NCI-H526 treated with DMSO at 0.1 percent for 48 hours (cell line): ENCODE data around the gene FANCD2.
A peak's percentile ranks its signal among the peaks of the same experiment; 100 is the strongest.
"Not testable (repeated sequence)": the region's sequence is repeated elsewhere in the genome, so short reads cannot be mapped to it uniquely, and the experiment has no call there.

ENCODE experiments used
- DNase-seq: peaks from one replicate; lab custom pipeline; 2025; lab: John Stamatoyannopoulos, UW

Gene FANCD2

DNA sequence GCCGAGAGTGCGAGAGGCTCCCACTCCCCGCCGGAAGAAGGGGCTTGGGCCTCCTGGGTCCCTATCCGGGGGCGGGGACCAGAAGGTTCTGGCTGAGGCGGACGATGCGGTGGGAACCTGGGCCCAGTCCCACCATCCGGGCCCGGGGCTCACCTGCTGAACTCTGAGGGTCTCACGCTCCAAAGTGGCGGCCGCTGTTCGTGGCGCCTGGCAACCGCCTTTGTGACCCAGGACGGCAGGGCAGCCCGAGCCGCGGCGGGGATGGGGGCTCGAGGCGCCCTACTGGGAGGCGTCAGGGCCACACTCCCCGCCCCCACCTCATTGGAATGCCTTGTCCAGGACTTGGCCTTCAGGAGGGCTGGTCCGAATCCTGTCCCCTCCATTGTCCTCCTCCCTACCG is 81.9 kb downstream of the FANCD2 start, which contains the start of gene FANCD2OS:
FANCD2OS (minus strand) TSS at position 165 of the 400 bp plus-strand sequence. CDS start 3,481 bp downstream, outside the sequence.
- no peak for DNase-seq

DNA sequence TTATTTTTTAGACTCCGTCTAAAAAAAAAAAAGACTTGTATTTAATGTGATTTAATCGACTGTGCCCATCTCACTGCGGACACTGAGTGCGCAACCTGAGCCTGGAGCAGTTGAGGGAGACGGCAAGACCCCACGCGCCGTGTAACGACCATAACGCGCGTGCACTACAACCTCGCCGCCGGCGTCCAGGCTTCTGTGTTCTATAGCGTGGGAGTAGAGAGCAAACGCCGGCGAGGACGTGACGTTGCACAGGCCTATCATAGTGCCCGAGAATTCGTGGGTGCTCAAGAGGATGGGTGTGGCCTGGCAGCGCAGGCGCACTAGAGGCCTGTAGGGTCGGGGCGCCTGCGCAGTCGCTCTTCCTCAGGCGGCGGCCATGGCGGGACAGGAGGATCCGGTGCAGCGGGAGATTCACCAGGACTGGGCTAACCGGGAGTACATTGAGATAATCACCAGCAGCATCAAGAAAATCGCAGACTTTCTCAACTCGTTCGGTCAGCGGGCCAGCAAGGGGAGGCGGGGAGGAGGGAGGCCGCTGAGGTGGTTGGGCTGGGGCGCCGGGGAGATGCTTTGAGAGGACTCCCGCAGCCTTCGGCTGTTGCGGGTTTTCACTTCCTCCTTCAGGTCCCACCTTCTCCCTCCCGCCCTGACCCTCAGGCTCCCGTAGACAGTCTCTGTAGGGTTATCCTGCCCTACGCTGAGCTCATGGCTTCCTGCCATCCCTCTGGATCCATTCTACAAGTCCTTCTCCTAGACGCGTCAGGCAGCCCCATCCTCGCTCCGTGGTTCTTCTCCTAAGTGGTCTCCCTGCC is 89.3 kb downstream of the FANCD2 start, which contains the start of gene BRK1:
BRK1 (plus strand) TSS at position 350 of the 812 bp plus-strand sequence; CDS start at position 377, 27 bp downstream.
- DNase-seq = peak; percentile 89

DNA sequence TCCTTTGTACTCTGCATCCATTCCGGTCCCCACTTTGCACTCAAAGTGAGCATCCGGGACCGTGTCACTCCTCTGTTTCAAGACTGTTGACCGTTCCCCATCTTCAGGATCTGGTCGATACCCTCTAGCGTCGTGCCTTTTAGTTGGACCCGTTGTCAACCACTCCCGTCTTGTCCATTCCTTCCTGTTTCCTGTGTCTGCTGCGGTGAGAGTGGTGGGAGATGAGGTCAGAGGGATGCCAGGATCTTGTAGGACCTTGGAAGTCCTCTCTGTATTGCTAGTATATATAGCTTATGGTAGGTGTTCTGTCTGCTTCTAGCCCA is 89.9 kb downstream of the FANCD2 start:
- no peak for DNase-seq

DNA sequence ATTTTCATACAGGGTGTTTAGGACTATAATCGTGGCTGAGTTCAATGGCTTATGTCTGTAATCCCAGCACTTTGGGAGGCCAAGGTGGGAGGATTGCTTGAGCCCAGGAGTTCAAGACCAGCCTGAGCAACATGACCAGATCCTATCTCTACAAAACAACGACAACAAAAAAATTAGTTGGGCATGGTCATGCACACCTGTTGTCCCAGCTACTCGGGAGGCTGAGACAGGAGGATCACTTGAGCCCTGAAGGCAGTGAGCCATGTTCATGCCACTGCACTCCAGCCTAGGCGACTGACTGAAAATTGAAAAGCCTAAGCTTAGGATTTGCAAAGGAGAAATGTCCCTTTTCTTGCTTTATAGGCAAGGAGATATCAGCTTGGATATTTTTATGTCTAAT is 90.7 kb downstream of the FANCD2 start:
- DNase-seq = no peak

DNA sequence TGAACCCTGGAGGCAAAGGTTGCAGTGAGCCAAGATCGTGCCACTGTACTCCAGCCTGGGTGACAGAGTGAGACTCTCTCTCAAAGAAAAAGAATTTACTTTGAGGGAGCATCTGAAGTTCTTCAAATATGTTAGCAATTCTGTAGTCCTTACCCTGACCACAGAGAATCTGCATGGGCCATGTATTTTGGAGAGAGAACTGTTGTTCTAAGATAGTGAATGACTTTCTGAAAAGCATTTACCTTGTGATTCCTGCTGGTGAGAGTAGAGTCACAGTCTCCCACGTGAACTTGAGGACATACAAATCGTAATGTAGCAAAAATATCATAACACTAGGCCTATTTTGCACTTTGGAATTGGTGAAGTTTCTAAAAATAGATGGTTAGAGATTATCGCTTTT is 93.1 kb downstream of the FANCD2 start:
- no peak for DNase-seq

DNA sequence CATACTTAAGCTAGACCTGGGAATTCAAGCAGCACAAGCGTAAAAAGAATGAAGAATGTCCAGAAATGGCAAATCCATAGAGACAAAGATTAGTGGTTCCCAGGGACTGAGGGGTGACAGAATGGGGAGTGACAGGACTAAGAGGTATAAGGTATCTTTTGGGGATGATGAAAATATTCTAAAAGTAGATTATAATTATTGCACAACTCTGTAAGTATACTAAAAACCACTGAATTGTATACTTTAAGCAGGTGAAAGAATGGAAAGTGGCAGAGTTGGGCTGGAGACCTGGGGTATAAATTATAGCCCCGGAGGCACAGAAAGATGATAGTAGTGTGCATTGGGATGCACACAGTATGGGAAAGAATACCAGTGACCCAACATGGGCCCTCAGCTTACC is 94.8 kb downstream of the FANCD2 start:
- DNase-seq = no peak

DNA sequence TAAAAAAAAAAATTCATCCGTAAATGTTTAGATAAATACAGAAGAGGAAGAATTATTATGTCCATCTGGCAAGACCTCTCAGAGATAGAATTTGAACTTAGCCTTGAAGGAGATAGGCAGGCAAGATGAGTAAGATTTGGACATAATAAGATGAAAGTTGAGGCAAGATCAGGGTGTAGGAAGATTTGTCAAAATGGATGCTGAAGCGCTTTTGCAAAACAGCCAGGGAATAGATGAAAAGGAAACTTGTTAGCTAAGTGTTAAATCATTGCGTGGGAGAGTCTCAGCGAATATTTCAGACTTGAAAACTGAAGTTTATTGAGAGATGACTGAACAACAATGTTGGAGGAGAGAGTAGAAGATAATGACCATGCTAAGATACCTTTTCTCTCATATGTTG is 96.5 kb downstream of the FANCD2 start:
- no peak for DNase-seq

DNA sequence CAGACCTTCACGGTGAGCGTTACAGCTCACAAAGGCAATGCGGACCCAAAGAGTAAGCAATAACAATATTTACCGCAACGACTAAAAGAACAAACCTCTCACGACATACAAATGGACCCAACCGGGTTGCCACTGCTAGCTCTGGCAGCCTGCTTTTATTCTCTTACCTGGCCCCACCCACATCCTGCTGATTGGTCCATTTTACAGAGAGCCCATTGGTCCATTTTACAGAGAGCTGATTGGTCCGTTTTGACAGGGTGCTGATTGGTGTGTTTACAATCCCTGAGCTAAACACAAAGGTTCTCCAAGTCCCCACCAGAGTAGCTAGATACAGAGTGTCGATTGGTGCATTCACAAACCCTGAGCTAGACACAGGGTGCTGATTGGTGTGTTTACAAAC is 109.6 kb downstream of the FANCD2 start:
- DNase-seq = not testable (repeated sequence)

DNA sequence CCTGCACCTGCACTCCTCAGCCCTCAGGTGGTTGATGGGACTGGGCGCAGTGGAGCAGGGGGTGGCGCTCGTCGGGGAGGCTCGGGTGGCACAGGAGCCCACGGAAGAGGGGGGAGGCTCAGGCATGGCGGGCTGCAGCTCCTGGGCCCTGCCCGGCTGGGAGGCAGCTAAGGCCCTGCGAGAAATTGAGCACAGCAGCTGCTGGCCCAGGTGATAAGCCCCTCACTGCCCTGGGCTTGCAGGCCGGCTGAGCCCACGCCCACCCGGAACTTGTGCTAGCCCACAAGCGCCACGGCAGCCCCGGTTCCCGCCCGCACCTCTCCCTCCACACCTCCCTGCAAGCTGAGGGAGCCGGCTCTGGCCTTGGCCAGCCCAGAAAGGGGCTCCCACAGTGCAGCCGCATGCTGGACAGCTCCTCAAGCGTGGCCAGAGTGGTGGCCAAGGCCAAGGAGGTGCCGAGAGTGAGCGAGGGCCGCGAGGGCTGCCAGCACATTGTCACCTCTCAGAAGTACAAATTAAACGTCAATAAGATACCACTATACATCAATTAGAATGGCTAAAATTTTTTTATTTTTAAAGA is 110.3 kb downstream of the FANCD2 start:
- DNase-seq = no peak

DNA sequence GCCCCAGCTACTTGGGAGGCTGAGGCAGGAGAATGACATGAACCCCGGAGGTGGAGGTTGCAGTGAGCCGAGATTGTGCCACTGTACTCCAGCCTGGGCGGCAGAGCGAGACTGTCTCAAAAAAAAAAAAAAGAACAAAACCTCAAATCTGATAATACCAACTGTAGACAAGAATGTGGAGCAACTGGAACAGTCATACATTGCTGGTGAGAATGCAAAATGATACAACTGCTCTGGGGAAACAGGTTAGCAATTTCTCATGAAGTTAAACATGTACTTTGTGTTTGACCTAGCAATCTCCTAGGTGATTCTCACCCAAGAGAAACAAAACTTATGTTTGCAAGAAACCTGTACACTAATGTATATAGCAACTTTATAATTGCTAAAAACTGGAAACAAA is 110.9 kb downstream of the FANCD2 start:
- no peak for DNase-seq

DNA sequence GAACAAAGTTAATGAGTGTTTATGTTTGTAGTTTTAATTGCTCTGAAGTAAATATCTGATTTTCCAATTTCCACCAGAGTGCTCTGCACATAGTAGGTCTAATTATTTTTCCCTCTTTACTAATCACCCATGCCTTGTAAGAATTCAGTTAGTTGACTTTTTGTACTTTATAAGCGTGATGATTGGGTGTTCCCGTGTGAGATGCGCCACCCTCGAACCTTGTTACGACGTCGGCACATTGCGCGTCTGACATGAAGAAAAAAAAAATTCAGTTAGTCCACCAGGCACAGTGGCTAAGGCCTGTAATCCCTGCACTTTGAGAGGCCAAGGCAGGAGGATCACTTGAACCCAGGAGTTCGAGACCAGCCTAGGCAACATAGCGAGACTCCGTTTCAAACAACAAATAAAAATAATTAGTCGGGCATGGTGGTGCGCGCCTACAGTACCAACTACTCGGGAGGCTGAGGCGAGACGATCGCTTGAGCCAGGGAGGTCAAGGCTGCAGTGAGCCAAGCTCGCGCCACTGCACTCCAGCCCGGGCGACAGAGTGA is 114.8 kb downstream of the FANCD2 start:
- no peak for DNase-seq

DNA sequence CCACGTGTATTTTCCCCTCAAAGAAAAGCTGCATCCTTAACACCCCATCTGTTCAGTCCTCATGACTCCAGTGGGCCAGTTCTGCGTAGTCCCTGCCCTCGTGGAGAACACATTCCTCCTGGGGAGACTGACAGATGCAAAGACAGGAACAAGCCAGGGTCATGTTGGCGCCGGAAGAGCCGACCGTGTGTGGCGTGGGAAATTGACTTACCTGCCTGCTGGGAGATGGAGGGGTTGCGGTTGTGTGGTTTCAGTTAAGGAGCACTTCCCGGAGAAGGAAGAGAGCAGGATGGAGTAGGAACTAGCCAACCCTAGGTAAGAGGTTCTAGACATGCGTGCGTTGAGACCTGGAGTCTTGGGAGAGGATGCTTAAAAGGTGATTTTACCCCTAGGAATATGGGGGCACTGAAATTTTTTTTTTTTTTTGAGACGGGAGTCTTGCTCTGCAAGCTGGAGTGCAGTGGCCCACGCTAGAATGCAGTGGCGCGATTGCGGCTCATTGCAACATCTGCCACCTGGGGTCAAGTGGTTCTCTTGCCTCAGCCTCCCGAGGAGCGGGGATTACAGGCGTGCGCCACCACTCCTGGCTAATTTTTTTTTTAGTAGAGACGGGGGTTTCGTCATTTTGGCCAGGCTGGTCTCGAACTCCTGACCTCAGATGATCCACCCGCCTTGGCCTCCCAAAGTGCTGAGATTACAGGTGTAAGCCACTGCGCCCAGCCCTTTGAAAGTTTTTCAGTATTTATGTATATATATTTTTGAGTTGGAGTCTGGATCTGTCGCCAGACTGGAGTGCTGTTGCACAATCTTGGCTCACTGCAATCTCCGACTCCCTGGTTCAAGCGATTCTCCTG is 116.7 kb downstream of the FANCD2 start:
- DNase-seq = peak; percentile 15

DNA sequence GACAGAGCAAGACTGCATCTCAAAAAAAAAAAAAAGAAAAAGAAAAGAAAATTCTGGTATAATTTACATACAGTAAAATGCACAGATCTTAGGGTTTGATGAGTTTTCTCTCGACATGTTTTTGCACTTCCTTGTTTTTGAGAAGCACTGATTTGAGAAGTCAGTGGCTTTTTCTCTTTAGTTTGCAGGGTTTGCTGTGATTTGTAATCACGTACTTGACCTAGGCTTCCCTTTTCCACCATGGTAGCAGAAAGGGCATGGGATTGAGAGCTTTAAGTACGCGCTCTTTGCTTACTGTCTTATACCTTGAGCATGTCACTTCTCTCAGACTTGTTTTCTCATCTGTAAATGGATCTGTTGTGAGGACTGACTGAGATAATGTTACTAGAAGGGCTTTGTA is 119.4 kb downstream of the FANCD2 start:
- DNase-seq = no peak

DNA sequence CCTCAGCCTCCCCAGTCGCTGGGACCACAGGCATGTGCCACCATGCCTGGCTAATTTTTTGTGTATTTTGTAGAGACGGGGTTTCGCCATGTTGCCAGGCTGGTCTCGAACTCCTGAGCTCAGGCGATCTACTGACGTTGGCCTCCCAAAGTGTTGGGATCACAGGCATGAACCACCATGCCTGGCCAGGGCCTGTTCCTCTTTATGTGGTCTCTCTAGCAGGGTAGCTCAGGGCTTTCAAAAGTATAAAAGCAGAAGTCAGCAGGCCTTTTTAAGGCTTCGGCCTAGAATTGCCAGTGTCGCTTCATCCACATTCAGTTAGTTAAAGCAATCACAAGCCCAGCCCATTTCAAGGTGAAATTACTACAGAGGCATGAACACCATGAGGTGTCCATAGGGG is 123.0 kb downstream of the FANCD2 start:
- no peak for DNase-seq

DNA sequence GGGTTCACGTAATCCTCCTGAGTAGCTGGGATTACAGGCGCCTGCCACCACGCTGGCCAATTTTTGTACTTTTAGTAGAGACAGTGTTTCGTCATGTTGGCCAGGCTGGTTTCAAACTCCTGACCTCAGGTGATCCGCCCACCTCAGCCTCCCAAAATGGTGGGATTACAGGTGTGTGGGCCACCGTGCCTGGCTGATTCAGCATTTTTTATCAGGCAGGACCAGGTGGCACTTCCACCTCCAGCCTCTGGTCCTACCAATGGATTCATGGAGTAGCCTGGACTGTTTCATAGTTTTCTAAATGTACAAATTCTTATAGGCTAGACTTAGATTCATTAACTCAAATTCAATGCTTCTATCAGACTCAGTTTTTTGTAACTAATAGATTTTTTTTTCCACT is 124.8 kb downstream of the FANCD2 start:
- DNase-seq = no peak
